ACC112 (cell line): ENCODE measurements around the gene FAF1.
A peak's percentile ranks its signal among the peaks of the same experiment; 100 is the strongest.

Experiments
- H2AFZ ChIP-seq: fragments of 200-600 bp; sonication (generic); one replicate; pipeline ENCODE4 v1.6.0; 2017; ENCODE audit warnings: antibody characterized with exemption, low read length; ENCODE audit not compliant: unreplicated experiment
- H3K27ac ChIP-seq: fragments of 200-600 bp; sonication (generic); 2 replicates; pipeline ENCODE4 v1.5.1; 2014; ENCODE audit warnings: low read depth, mild to moderate bottlenecking, antibody characterized with exemption, low read length, moderate library complexity
- H3K27me3 ChIP-seq: fragments of 200-600 bp; sonication (generic); 2 replicates; pipeline ENCODE4 v1.6.1; 2014; ENCODE audit warnings: mild to moderate bottlenecking, antibody characterized with exemption, low read length, moderate library complexity, mixed read lengths; ENCODE audit not compliant: insufficient read depth
- H3K36me3 ChIP-seq: fragments of 200-600 bp; sonication (generic); 2 replicates; pipeline ENCODE4 v1.6.1; 2016; ENCODE audit warnings: mild to moderate bottlenecking, antibody characterized with exemption, low read length, moderate library complexity, mixed read lengths; ENCODE audit not compliant: insufficient read depth
- H3K4me1 ChIP-seq: fragments of 200-600 bp; sonication (generic); one replicate; pipeline ENCODE4 v1.6.1; 2016; ENCODE audit warnings: low read length, mixed read lengths; ENCODE audit not compliant: insufficient read depth, unreplicated experiment, control insufficient read depth
- H3K4me3 ChIP-seq: fragments of 200-600 bp; sonication (generic); 2 replicates; pipeline ENCODE4 v1.5.1; 2014; ENCODE audit warnings: mild to moderate bottlenecking, low read depth, low read length
- H3K79me2 ChIP-seq: fragments of 200-600 bp; sonication (generic); one replicate; pipeline ENCODE4 v1.6.0; 2016; ENCODE audit warnings: low read length; ENCODE audit not compliant: control insufficient read depth, unreplicated experiment, insufficient read depth

The FAF1 gene

GRCh38 chr1:50978144-50978851 lies 18.2 kb upstream of the FAF1 start:
- Histone ChIP-seq H2AFZ (peak overlapping the region; percentile 59), H3K79me2 (peaks cover 22% of the 10 kb centered on the region), H3K4me1 (peaks cover 14% of the 10 kb centered on the region), H3K27ac (peak overlapping the region; percentile 48), H3K36me3 (no peaks in the 10 kb centered on the region), H3K27me3 (no peaks in the 10 kb centered on the region), H3K4me3 (peak overlapping the region; percentile 93)

- Histone ChIP-seq H2AFZ (peak overlapping the region; percentile 94), H3K27me3 (no peaks in the 10 kb centered on the region), H3K79me2 (peaks cover 28% of the 10 kb centered on the region), H3K36me3 (no peaks in the 10 kb centered on the region), H3K4me3 (peak overlapping the region; percentile 93), H3K4me1 (peaks cover 18% of the 10 kb centered on the region), H3K27ac (peak overlapping the region; percentile 76)
These were observed 17.6 kb upstream of the FAF1 start for GRCh38 chr1:50977575-50978143.

GRCh38 chr1:50976890-50977574 lies 17.0 kb upstream of the FAF1 start:
- H3K4me3 ChIP-seq, result peak overlapping the region; percentile 93
- no peaks in the 10 kb centered on the region for H3K36me3 ChIP-seq
- H3K79me2 ChIP-seq, result peaks cover 32% of the 10 kb centered on the region
- H3K4me1 ChIP-seq, result peaks cover 20% of the 10 kb centered on the region
- H3K27ac ChIP-seq, result peak overlapping the region; percentile 76
- H2AFZ ChIP-seq, result peak overlapping the region; percentile 94
- H3K27me3 ChIP-seq, result no peaks in the 10 kb centered on the region

GRCh38 chr1:50976111-50976889 lies 16.2 kb upstream of the FAF1 start:
- Histone ChIP-seq H2AFZ (no peak overlapping the region), H3K27ac (no peak overlapping the region), H3K27me3 (no peaks in the 10 kb centered on the region), H3K4me1 (peaks cover 20% of the 10 kb centered on the region), H3K79me2 (peaks cover 39% of the 10 kb centered on the region), H3K4me3 (peak overlapping the region; percentile 93), H3K36me3 (no peaks in the 10 kb centered on the region)

- Histone ChIP-seq H2AFZ (no peak overlapping the region), H3K4me3 (no peak overlapping the region), H3K4me1 (peaks cover 19% of the 10 kb centered on the region), H3K27ac (no peak overlapping the region), H3K36me3 (no peaks in the 10 kb centered on the region), H3K27me3 (no peaks in the 10 kb centered on the region), H3K79me2 (peaks cover 48% of the 10 kb centered on the region)
These were observed 15.4 kb upstream of the FAF1 start for GRCh38 chr1:50975436-50975835.

GRCh38 chr1:50974618-50974935 lies 14.5 kb upstream of the FAF1 start:
- H3K4me3 ChIP-seq, result no peak overlapping the region
- no peak overlapping the region for H3K27ac ChIP-seq
- H2AFZ ChIP-seq, result no peak overlapping the region
- peaks cover 14% of the 10 kb centered on the region for H3K4me1 ChIP-seq
- H3K79me2 ChIP-seq, result peaks cover 57% of the 10 kb centered on the region
- H3K36me3 ChIP-seq, result no peaks in the 10 kb centered on the region
- no peaks in the 10 kb centered on the region for H3K27me3 ChIP-seq

GRCh38 chr1:50973875-50974617 lies 14.0 kb upstream of the FAF1 start:
- Histone ChIP-seq H3K36me3 (no peaks in the 10 kb centered on the region), H3K79me2 (peaks cover 58% of the 10 kb centered on the region), H2AFZ (no peak overlapping the region), H3K4me1 (peaks cover 10% of the 10 kb centered on the region), H3K4me3 (no peak overlapping the region), H3K27ac (no peak overlapping the region), H3K27me3 (no peaks in the 10 kb centered on the region)

GRCh38 chr1:50973255-50973654 lies 13.2 kb upstream of the FAF1 start:
- H3K4me3 ChIP-seq, result peak overlapping the region; percentile 66
- H3K79me2 ChIP-seq, result peaks cover 56% of the 10 kb centered on the region
- H3K27ac ChIP-seq, result no peak overlapping the region
- H3K4me1 ChIP-seq, result peaks cover 6% of the 10 kb centered on the region
- no peaks in the 10 kb centered on the region for H3K36me3 ChIP-seq
- H2AFZ ChIP-seq, result no peak overlapping the region
- no peaks in the 10 kb centered on the region for H3K27me3 ChIP-seq

- H3K36me3 ChIP-seq, result no peaks in the 10 kb centered on the region
- H3K79me2 ChIP-seq, result peaks cover 56% of the 10 kb centered on the region
- peaks cover 6% of the 10 kb centered on the region for H3K4me1 ChIP-seq
- no peaks in the 10 kb centered on the region for H3K27me3 ChIP-seq
- H3K4me3 ChIP-seq, result peak overlapping the region; percentile 66
- H2AFZ ChIP-seq, result no peak overlapping the region
- H3K27ac ChIP-seq, result no peak overlapping the region
These were observed 12.7 kb upstream of the FAF1 start for GRCh38 chr1:50972766-50973165.

- H3K27ac ChIP-seq, result no peak overlapping the region
- H3K79me2 ChIP-seq, result peaks cover 56% of the 10 kb centered on the region
- peaks cover 6% of the 10 kb centered on the region for H3K4me1 ChIP-seq
- H3K4me3 ChIP-seq, result peak overlapping the region; percentile 88
- H2AFZ ChIP-seq, result no peak overlapping the region
- no peaks in the 10 kb centered on the region for H3K36me3 ChIP-seq
- no peaks in the 10 kb centered on the region for H3K27me3 ChIP-seq
These were observed 11.8 kb upstream of the FAF1 start for GRCh38 chr1:50971748-50972305.
